CD4-positive, CD25-positive, alpha-beta regulatory T cell (primary cell): ENCODE measurements around the gene NOL6. TPM values are rescaled to one million over a fixed set of nuclear protein-coding genes. Genes with fewer than 3 reads are reported as not detected.
"Not testable (repeated sequence)": the region's sequence is repeated elsewhere in the genome, so short reads cannot be mapped to it uniquely, and the experiment has no call there.

Source experiments
- ATAC-seq, 2 donors: fragments of 150-1000 bp; cut with Tn5 transposase; one replicate each; pipeline ENCODE4 v1.10.0; 2021; ENCODE audit warnings: low read depth in 2 of 2, moderate number of reproducible peaks in 2 of 2, moderate library complexity in 1 of 2
- DNase-seq, 3 donors: peaks; one replicate each; pipeline versions ENCODE4 v3.0.0 to v3.0.0-alpha.2; 2012 to 2022; ENCODE audit warnings: mixed read lengths in 1 of 3
- H3K27ac ChIP-seq: one replicate; pipeline ENCODE4 v1.7.0; 2013; ENCODE audit warnings: mild to moderate bottlenecking, low read length; ENCODE audit not compliant: insufficient read depth, poor library complexity, severe bottlenecking
- H3K27me3 ChIP-seq: one replicate; pipeline ENCODE4 v1.7.0; 2013; ENCODE audit warnings: low read length; ENCODE audit not compliant: control insufficient read depth, insufficient read depth
- H3K36me3 ChIP-seq: one replicate; pipeline ENCODE4 v1.7.0; 2013; ENCODE audit warnings: mild to moderate bottlenecking, low read length, moderate library complexity; ENCODE audit not compliant: control insufficient read depth, insufficient read depth
- H3K4me1 ChIP-seq: 2 replicates; pipeline ENCODE4 v1.7.0; 2013; ENCODE audit warnings: mild to moderate bottlenecking, low read length; ENCODE audit not compliant: insufficient read depth, control insufficient read depth, poor library complexity, severe bottlenecking
- H3K4me3 ChIP-seq: one replicate; pipeline ENCODE4 v1.7.0; 2013; ENCODE audit warnings: low read depth, mild to moderate bottlenecking, low read length, moderate library complexity
- H3K9me3 ChIP-seq, 2 experiments: 1 replicate in 1 of 2; 2 replicates in 1 of 2; pipeline ENCODE4 v1.7.0; 2013; ENCODE audit warnings: low read length in 2 of 2, mild to moderate bottlenecking in 1 of 2, moderate library complexity in 1 of 2; ENCODE audit not compliant: control insufficient read depth in 2 of 2
- H3K27ac Mint-ChIP-seq, 3 donors: one replicate each; pipeline ENCODE4 v1.8.0; 2020 to 2022; ENCODE audit warnings: mild to moderate bottlenecking in 3 of 3, mixed read lengths in 3 of 3, moderate library complexity in 2 of 3
- H3K27me3 Mint-ChIP-seq: one replicate; pipeline ENCODE4 v1.8.0; 2022; ENCODE audit warnings: mild to moderate bottlenecking, mixed read lengths
- H3K36me3 Mint-ChIP-seq: one replicate; pipeline ENCODE4 v1.8.0; 2020; ENCODE audit warnings: mixed read lengths
- H3K4me1 Mint-ChIP-seq, 4 donors: one replicate each; pipeline ENCODE4 v1.8.0; 2020 to 2022; ENCODE audit warnings: mixed read lengths in 4 of 4, mild to moderate bottlenecking in 1 of 4
- H3K4me3 Mint-ChIP-seq, 4 donors: one replicate each; pipeline ENCODE4 v1.8.0; 2020 to 2022; ENCODE audit warnings: mild to moderate bottlenecking in 4 of 4, mixed read lengths in 4 of 4, moderate library complexity in 3 of 4
- H3K9me3 Mint-ChIP-seq, 7 donors: one replicate each; pipeline ENCODE4 v1.8.0; 2020 to 2022; ENCODE audit warnings: mixed read lengths in 7 of 7, mild to moderate bottlenecking in 3 of 7, moderate library complexity in 2 of 7
- polyA plus RNA-seq, 4 donors: library from polyadenylated mRNA; unstranded; fragments of 300-500 nt; fragmentation: Illumina TruSeq; gene quantifications; one replicate each; pipeline ENCODE4 v1.2.3, GENCODE V29; 2021
- total RNA-seq: library from RNA; stranded (reverse); gene quantifications from one replicate; pipeline ENCODE4 v1.2.3, GENCODE V29; 2022

The NOL6 gene
- total and polyA plus RNA-seq, 5 donors from 2014 or later = 13.4 to 29.4 (median 14.4) TPM

- not testable (repeated sequence) for H3K27ac Mint-ChIP-seq, H3K9me3 Mint-ChIP-seq, H3K36me3 Mint-ChIP-seq, H3K36me3 ChIP-seq, H3K4me3 Mint-ChIP-seq, ATAC-seq, H3K4me1 ChIP-seq, H3K27me3 ChIP-seq, DNase-seq, H3K27ac ChIP-seq, H3K4me3 ChIP-seq, H3K4me1 Mint-ChIP-seq, H3K9me3 ChIP-seq
- H3K27me3 Mint-ChIP-seq = peaks cover 12% of the 10 kb centered on the region
These were observed 11.6 kb upstream of the NOL6 start for GRCh38 chr9:33485312-33485711.

DNA sequence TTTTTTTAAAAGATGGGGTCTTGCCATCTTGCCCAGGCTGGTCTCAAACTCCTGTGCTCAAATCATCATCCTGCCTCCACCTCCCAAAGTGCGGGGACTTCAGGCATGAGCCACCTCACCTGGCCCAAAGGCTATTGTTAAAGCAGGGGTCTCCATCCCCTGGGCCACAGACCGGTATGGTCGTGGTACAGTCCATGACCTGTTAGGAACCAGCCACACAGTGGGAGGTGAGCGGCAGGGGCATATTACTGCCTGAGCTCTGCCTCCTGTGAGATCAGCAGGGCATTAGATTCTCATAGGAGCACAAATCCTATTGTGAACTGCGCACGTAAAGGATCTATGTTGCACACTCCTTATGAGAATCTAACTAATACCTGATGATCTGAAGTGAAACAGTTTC, 7.3 kb upstream of the NOL6 start:
- no peak overlapping the region for H3K27ac ChIP-seq
- Mint-ChIP-seq H3K27ac (no peak overlapping the region), H3K27me3 (no peaks in the 10 kb centered on the region), H3K9me3 (no peaks in the 10 kb centered on the region), H3K36me3 (no peaks in the 10 kb centered on the region), H3K4me1 (peaks cover 0 to 5% (median 1%) of the 10 kb centered on the region in 4 donors), H3K4me3 (no peak overlapping the region)
- H3K4me1 ChIP-seq = no peaks in the 10 kb centered on the region
- no peak overlapping the region for H3K4me3 ChIP-seq
- DNase-seq (no peak), ATAC-seq (no peak)
- H3K36me3 ChIP-seq = no peaks in the 10 kb centered on the region
- no peaks in the 10 kb centered on the region for H3K9me3 ChIP-seq
- no peaks in the 10 kb centered on the region for H3K27me3 ChIP-seq

- Histone ChIP-seq H3K9me3 (no peaks in the 10 kb centered on the region), H3K27me3 (no peaks in the 10 kb centered on the region), H3K27ac (no peak overlapping the region), H3K4me1 (no peaks in the 10 kb centered on the region), H3K36me3 (no peaks in the 10 kb centered on the region), H3K4me3 (no peak overlapping the region)
- Mint-ChIP-seq H3K4me3 (no peak overlapping the region), H3K27me3 (no peaks in the 10 kb centered on the region), H3K27ac (no peak overlapping the region), H3K4me1 (peaks cover 0 to 5% (median 3%) of the 10 kb centered on the region in 4 donors), H3K36me3 (no peaks in the 10 kb centered on the region), H3K9me3 (no peaks in the 10 kb centered on the region)
- DNase-seq (no peak), ATAC-seq (no peak)
These were observed 6.4 kb upstream of the NOL6 start for GRCh38 chr9:33480106-33480505.

- Mint-ChIP-seq H3K4me1 (peaks cover 4 to 29% (median 17%) of the 10 kb centered on the region in 4 donors), H3K27me3 (no peaks in the 10 kb centered on the region), H3K27ac (peak overlapping the region in 1 of 3 donors; percentile 83), H3K9me3 (no peaks in the 10 kb centered on the region), H3K4me3 (peak overlapping the region in 1 of 4 donors; percentile 60), H3K36me3 (peaks cover 9% of the 10 kb centered on the region)
- H3K9me3 ChIP-seq = no peaks in the 10 kb centered on the region
- H3K27ac ChIP-seq = no peak overlapping the region
- DNase-seq (no peak), ATAC-seq (no peak)
- no peak overlapping the region for H3K4me3 ChIP-seq
- H3K4me1 ChIP-seq = peaks cover 24% of the 10 kb centered on the region
- peaks cover 6% of the 10 kb centered on the region for H3K36me3 ChIP-seq
- no peaks in the 10 kb centered on the region for H3K27me3 ChIP-seq
These were observed 2.8 kb upstream of the NOL6 start for GRCh38 chr9:33476503-33476902.

- H3K4me3 ChIP-seq = no peak overlapping the region
- Mint-ChIP-seq H3K9me3 (no peaks in the 10 kb centered on the region), H3K4me3 (peak overlapping the region in 1 of 4 donors; percentile 76), H3K4me1 (peaks cover 4 to 33% (median 20%) of the 10 kb centered on the region in 4 donors), H3K27me3 (no peaks in the 10 kb centered on the region), H3K27ac (peak overlapping the region in 1 of 3 donors; percentile 44), H3K36me3 (peaks cover 12% of the 10 kb centered on the region)
- peaks cover 24% of the 10 kb centered on the region for H3K4me1 ChIP-seq
- H3K9me3 ChIP-seq = no peaks in the 10 kb centered on the region
- no peak overlapping the region for H3K27ac ChIP-seq
- ATAC-seq = no peak
- H3K36me3 ChIP-seq = peaks cover 11% of the 10 kb centered on the region
- H3K27me3 ChIP-seq = no peaks in the 10 kb centered on the region
- no peak for DNase-seq
These were observed 1.6 kb upstream of the NOL6 start for GRCh38 chr9:33475357-33475756.

DNA sequence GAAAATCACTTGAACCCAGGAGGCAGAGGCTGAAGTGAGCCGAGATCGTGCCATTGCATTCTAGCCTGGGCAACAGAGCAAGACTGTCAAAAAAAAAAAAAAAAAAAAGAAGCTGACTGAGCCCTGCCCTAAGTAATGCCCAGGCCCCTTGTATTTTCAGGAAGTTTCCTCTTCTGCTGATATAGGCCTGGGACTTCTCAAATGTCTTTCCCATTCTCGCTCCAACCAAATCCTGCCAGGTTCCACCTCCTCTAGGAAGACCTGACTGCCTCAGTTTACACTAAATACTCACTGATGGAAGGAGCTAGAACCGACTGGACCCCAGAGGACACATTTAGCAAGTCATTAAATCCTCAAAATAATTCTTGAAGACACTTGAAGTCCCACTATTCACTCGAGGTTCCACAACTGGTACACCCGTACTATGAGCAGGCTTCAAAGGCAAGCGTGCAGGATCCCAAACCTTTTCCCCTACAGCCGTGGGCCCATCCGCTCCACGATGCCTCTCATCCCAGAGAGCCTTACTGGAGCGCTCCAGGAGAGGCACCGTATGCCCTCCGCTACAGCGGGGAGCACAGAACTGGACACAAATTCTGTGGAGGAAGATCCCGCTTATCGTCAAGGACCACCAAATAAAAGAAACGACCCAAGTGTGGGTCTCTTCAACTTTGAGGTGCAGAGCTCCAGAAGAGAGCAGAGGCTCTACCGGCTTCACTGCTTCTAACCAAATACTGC, 676 bp downstream of the NOL6 start:
- H3K36me3 Mint-ChIP-seq = peaks cover 23% of the 10 kb centered on the region
- H3K36me3 ChIP-seq = peaks cover 32% of the 10 kb centered on the region
- peak overlapping the region; percentile 99 for H3K4me3 ChIP-seq
- H3K27ac ChIP-seq = peak overlapping the region; percentile 86
- DNase-seq = no peak
- no peaks in the 10 kb centered on the region for H3K9me3 ChIP-seq
- ATAC-seq = no peak
- no peaks in the 10 kb centered on the region for H3K27me3 ChIP-seq
- no peaks in the 10 kb centered on the region for H3K9me3 Mint-ChIP-seq
- H3K4me3 Mint-ChIP-seq = peak overlapping the region; percentile 88 to 100 (median 98)
- H3K4me1 Mint-ChIP-seq = peaks cover 4 to 34% (median 22%) of the 10 kb centered on the region in 4 donors
- H3K27me3 Mint-ChIP-seq = no peaks in the 10 kb centered on the region
- peak overlapping the region; percentile 93 to 99 (median 93) for H3K27ac Mint-ChIP-seq
- peaks cover 24% of the 10 kb centered on the region for H3K4me1 ChIP-seq

- no peaks in the 10 kb centered on the region for H3K9me3 Mint-ChIP-seq
- no peak for ATAC-seq
- H3K4me1 ChIP-seq = peaks cover 24% of the 10 kb centered on the region
- peaks cover 39% of the 10 kb centered on the region for H3K36me3 ChIP-seq
- peaks cover 4 to 34% (median 22%) of the 10 kb centered on the region in 4 donors for H3K4me1 Mint-ChIP-seq
- H3K9me3 ChIP-seq = no peaks in the 10 kb centered on the region
- H3K27ac ChIP-seq = no peak overlapping the region
- DNase-seq = no peak
- H3K4me3 Mint-ChIP-seq = peak overlapping the region; percentile 55 to 100 (median 94)
- no peaks in the 10 kb centered on the region for H3K27me3 ChIP-seq
- peak overlapping the region in 1 of 3 donors; percentile 93 for H3K27ac Mint-ChIP-seq
- no peaks in the 10 kb centered on the region for H3K27me3 Mint-ChIP-seq
- peaks cover 23% of the 10 kb centered on the region for H3K36me3 Mint-ChIP-seq
- H3K4me3 ChIP-seq = peak overlapping the region; percentile 99
These were observed 1.4 kb downstream of the NOL6 start for GRCh38 chr9:33472171-33472880.
